ENCODE results near the gene STIM2. TPM values are rescaled to one million over a fixed set of nuclear protein-coding genes. Genes with fewer than 3 reads are reported as not detected.

Gene STIM2
- total RNA-seq, 1 donor from 2014 or later, result 18.4 TPM

GRCh38 chr4:26916195-26916594, 55.6 kb downstream of the STIM2 start:
- Histone ChIP-seq H3K4me1 (ENCODE audit: insufficient read depth, low read length) (no peaks in the 10 kb centered on the region), H3K4me2 (ENCODE audit: low read length) (no peak overlapping the region), H2AFZ (ENCODE audit: low read depth, low read length) (no peak overlapping the region), H3K27me3 (ENCODE audit: insufficient read depth, low read length) (no peaks in the 10 kb centered on the region), H4K20me1 (ENCODE audit: insufficient read depth, low read length) (peaks cover 16% of the 10 kb centered on the region), H3K27ac (ENCODE audit: low read depth, low read length) (no peak overlapping the region), H3K9ac (ENCODE audit: low read length) (no peak overlapping the region), H3K9me3 (ENCODE audit: insufficient read depth, low read depth, low read length) (no peaks in the 10 kb centered on the region), H3K79me2 (ENCODE audit: insufficient read depth, low read length) (peaks cover 33% of the 10 kb centered on the region), H3K4me3 (ENCODE audit: insufficient read depth, low read depth, low read length) (no peak overlapping the region), H3K36me3 (ENCODE audit: insufficient read depth, low read length) (no peaks in the 10 kb centered on the region)
- FAIRE-seq, result no peak
- peaks cover 2% of the 10 kb centered on the region for H3K36me3 Mint-ChIP-seq (ENCODE audit: low read depth, unreplicated experiment)
- H3K4me3 Mint-ChIP-seq (ENCODE audit: unreplicated experiment), result no peak overlapping the region
- peaks cover 14% of the 10 kb centered on the region for H3K4me1 Mint-ChIP-seq (ENCODE audit: low read depth, unreplicated experiment)
- H3K9me3 Mint-ChIP-seq (ENCODE audit: unreplicated experiment), result no peaks in the 10 kb centered on the region
- H3K27me3 Mint-ChIP-seq (ENCODE audit: low read depth, unreplicated experiment), result no peaks in the 10 kb centered on the region
- no peak for TF ChIP-seq EZH2 (IDR thresholded peaks at IDR 0.05; ENCODE audit: insufficient read depth, low read length)
- TF ChIP-seq, protein P1, sequence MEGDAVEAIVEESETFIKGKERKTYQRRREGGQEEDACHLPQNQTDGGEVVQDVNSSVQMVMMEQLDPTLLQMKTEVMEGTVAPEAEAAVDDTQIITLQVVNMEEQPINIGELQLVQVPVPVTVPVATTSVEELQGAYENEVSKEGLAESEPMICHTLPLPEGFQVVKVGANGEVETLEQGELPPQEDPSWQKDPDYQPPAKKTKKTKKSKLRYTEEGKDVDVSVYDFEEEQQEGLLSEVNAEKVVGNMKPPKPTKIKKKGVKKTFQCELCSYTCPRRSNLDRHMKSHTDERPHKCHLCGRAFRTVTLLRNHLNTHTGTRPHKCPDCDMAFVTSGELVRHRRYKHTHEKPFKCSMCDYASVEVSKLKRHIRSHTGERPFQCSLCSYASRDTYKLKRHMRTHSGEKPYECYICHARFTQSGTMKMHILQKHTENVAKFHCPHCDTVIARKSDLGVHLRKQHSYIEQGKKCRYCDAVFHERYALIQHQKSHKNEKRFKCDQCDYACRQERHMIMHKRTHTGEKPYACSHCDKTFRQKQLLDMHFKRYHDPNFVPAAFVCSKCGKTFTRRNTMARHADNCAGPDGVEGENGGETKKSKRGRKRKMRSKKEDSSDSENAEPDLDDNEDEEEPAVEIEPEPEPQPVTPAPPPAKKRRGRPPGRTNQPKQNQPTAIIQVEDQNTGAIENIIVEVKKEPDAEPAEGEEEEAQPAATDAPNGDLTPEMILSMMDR (IDR thresholded peaks at IDR 0.05; ENCODE audit: insufficient read depth, low read depth, low read length), result no peak
- no peak for DNase-seq (ENCODE audit: low read depth)
- no peak overlapping the region for H3K27ac Mint-ChIP-seq (ENCODE audit: unreplicated experiment)

DNA sequence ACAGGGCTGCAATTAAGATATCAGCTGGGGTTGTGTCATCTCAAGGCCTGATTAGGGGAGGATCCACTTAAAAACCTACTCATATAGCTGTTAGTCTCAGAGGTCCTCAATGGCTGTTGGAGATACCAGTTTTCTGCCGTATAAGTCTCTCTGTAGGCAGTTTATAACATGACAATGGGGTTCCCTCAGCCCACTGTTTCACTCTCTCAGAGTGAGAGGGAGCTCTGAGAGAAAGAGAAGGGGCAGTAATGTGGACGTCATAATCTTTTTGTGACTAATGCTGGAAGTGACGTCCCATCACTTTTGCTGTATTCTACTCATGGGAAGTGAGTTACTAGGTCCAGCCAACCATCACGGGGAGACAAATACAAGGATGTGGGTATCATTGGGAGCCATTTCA, 70.3 kb downstream of the STIM2 start:
- Mint-ChIP-seq H3K36me3 (ENCODE audit: low read depth, unreplicated experiment) (no peaks in the 10 kb centered on the region), H3K9me3 (ENCODE audit: unreplicated experiment) (no peaks in the 10 kb centered on the region), H3K4me3 (ENCODE audit: unreplicated experiment) (no peak overlapping the region), H3K4me1 (ENCODE audit: low read depth, unreplicated experiment) (no peaks in the 10 kb centered on the region), H3K27me3 (ENCODE audit: low read depth, unreplicated experiment) (no peaks in the 10 kb centered on the region), H3K27ac (ENCODE audit: unreplicated experiment) (no peak overlapping the region)
- Histone ChIP-seq H3K4me1 (ENCODE audit: insufficient read depth, low read length) (no peaks in the 10 kb centered on the region), H3K79me2 (ENCODE audit: insufficient read depth, low read length) (peaks cover 3% of the 10 kb centered on the region), H3K27ac (ENCODE audit: low read depth, low read length) (no peak overlapping the region), H3K27me3 (ENCODE audit: insufficient read depth, low read length) (no peaks in the 10 kb centered on the region), H3K4me2 (ENCODE audit: low read length) (no peak overlapping the region), H2AFZ (ENCODE audit: low read depth, low read length) (no peak overlapping the region), H3K9me3 (ENCODE audit: insufficient read depth, low read depth, low read length) (no peaks in the 10 kb centered on the region), H3K4me3 (ENCODE audit: insufficient read depth, low read depth, low read length) (no peak overlapping the region), H3K9ac (ENCODE audit: low read length) (no peak overlapping the region), H3K36me3 (ENCODE audit: insufficient read depth, low read length) (no peaks in the 10 kb centered on the region), H4K20me1 (ENCODE audit: insufficient read depth, low read length) (no peaks in the 10 kb centered on the region)
- DNase-seq (ENCODE audit: low read depth), result peak; percentile 14
- TF ChIP-seq, protein P1 (IDR thresholded peaks at IDR 0.05; ENCODE audit: insufficient read depth, low read depth, low read length), result no peak
- no peak for TF ChIP-seq EZH2 (IDR thresholded peaks at IDR 0.05; ENCODE audit: insufficient read depth, low read length)
- no peak for FAIRE-seq

DNA sequence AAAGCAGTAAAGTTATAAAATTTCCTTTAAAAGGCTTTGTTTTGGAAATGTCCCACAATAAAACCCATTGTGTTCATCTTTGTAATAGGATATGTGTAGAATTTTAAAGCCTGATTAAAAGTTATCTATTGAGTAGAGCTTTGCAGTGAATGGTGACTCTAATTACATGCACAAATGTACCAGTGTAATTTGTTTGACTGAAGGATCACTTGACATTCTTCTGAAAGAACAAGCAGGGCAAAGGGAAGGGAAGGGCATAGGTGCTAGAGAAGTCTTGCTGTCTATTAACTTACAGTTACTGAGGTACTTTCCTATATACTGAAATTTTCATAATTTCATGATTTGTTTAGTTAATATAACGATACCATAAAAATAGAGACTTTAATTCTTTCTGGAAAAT, 70.8 kb downstream of the STIM2 start:
- Histone ChIP-seq H2AFZ (ENCODE audit: low read depth, low read length) (no peak overlapping the region), H3K79me2 (ENCODE audit: insufficient read depth, low read length) (peaks cover 3% of the 10 kb centered on the region), H3K9ac (ENCODE audit: low read length) (no peak overlapping the region), H3K27ac (ENCODE audit: low read depth, low read length) (no peak overlapping the region), H3K27me3 (ENCODE audit: insufficient read depth, low read length) (no peaks in the 10 kb centered on the region), H3K36me3 (ENCODE audit: insufficient read depth, low read length) (no peaks in the 10 kb centered on the region), H3K9me3 (ENCODE audit: insufficient read depth, low read depth, low read length) (no peaks in the 10 kb centered on the region), H3K4me1 (ENCODE audit: insufficient read depth, low read length) (no peaks in the 10 kb centered on the region), H3K4me2 (ENCODE audit: low read length) (no peak overlapping the region), H4K20me1 (ENCODE audit: insufficient read depth, low read length) (peaks cover 4% of the 10 kb centered on the region), H3K4me3 (ENCODE audit: insufficient read depth, low read depth, low read length) (no peak overlapping the region)
- no peaks in the 10 kb centered on the region for H3K36me3 Mint-ChIP-seq (ENCODE audit: low read depth, unreplicated experiment)
- no peak overlapping the region for H3K27ac Mint-ChIP-seq (ENCODE audit: unreplicated experiment)
- no peaks in the 10 kb centered on the region for H3K9me3 Mint-ChIP-seq (ENCODE audit: unreplicated experiment)
- TF ChIP-seq, protein P1 (IDR thresholded peaks at IDR 0.05; ENCODE audit: insufficient read depth, low read depth, low read length), result no peak
- TF ChIP-seq EZH2 (IDR thresholded peaks at IDR 0.05; ENCODE audit: insufficient read depth, low read length), result no peak
- H3K27me3 Mint-ChIP-seq (ENCODE audit: low read depth, unreplicated experiment), result no peaks in the 10 kb centered on the region
- H3K4me3 Mint-ChIP-seq (ENCODE audit: unreplicated experiment), result no peak overlapping the region
- no peaks in the 10 kb centered on the region for H3K4me1 Mint-ChIP-seq (ENCODE audit: low read depth, unreplicated experiment)
- DNase-seq (ENCODE audit: low read depth) (no peak), FAIRE-seq (no peak)

Data from astrocyte (in vitro differentiated cells and primary cell).